HFFc6 (cell line): ENCODE measurements around the gene GPR148. TPM values are rescaled to one million over a fixed set of nuclear protein-coding genes. Genes with fewer than 3 reads are reported as not detected.

Experiments
- DNase-seq: peaks from one replicate; pipeline ENCODE4 v3.0.0-alpha.2; 2018
- H3K27ac Mint-ChIP-seq: 2 replicates; pipeline ENCODE4 v1.8.0; 2020; ENCODE audit warnings: mild to moderate bottlenecking, mixed read lengths
- H3K27me3 Mint-ChIP-seq: 2 replicates; pipeline ENCODE4 v1.8.0; 2021; ENCODE audit warnings: mild to moderate bottlenecking, moderate library complexity, mixed read lengths; ENCODE audit not compliant: insufficient read depth
- H3K36me3 Mint-ChIP-seq: 2 replicates; pipeline ENCODE4 v1.8.0; 2021; ENCODE audit warnings: low read depth, mixed read lengths
- H3K4me1 Mint-ChIP-seq: 2 replicates; pipeline ENCODE4 v1.8.0; 2020; ENCODE audit warnings: low read depth, mixed read lengths
- H3K4me3 Mint-ChIP-seq: 2 replicates; pipeline ENCODE4 v1.8.0; 2020; ENCODE audit warnings: mild to moderate bottlenecking, moderate library complexity, mixed read lengths
- H3K9me3 Mint-ChIP-seq: 2 replicates; pipeline ENCODE4 v1.8.0; 2020; ENCODE audit warnings: mild to moderate bottlenecking, mixed read lengths
- CTCF ChIP-seq: fragments of 200-600 bp; sonication (generic); IDR thresholded peaks from 2 replicates; pipeline ENCODE4 v1.5.0; 2021; ENCODE audit warnings: antibody characterized with exemption, mild to moderate bottlenecking
- total RNA-seq, 6 experiments: library from RNA; stranded (reverse); fragmentation: NEBNext Ultra II Directional; extraction: Animal tissue kit (Norgen Biotek cat#: 25700); gene quantifications; 2 replicates in 1 of 6; 3 replicates in 5 of 6; pipeline ENCODE4 v1.2.3, GENCODE V29; 2021

GPR148 gene
- total RNA-seq, 6 experiments from 2014 or later = not detected

GRCh38 chr2:130769343-130769907 lies 40.6 kb downstream of the GPR148 start:
- peaks cover 24% of the 10 kb centered on the region for H3K9me3 Mint-ChIP-seq

GRCh38 chr2:130776550-130776949 lies 47.7 kb downstream of the GPR148 start:
- TF ChIP-seq CTCF = no peak
- H3K9me3 Mint-ChIP-seq = peaks cover 20% of the 10 kb centered on the region; the same call in 1 of the 2 replicates
- no peak overlapping the region for H3K4me3 Mint-ChIP-seq
- DNase-seq = no peak
- H3K36me3 Mint-ChIP-seq = no peaks in the 10 kb centered on the region
- no peak overlapping the region for H3K27ac Mint-ChIP-seq
- H3K4me1 Mint-ChIP-seq = no peaks in the 10 kb centered on the region
- H3K27me3 Mint-ChIP-seq = no peaks in the 10 kb centered on the region

More at GRCh38 chr2:130769343-130769907, 40.6 kb downstream of the GPR148 start:
- Mint-ChIP-seq H3K27ac (no peak overlapping the region), H3K36me3 (no peaks in the 10 kb centered on the region), H3K4me1 (no peaks in the 10 kb centered on the region), H3K27me3 (peaks cover 4% of the 10 kb centered on the region; the same call in 1 of the 2 replicates), H3K4me3 (no peak overlapping the region)
- DNase-seq = no peak
- TF ChIP-seq CTCF = no peak

GRCh38 chr2:130778781-130779180 lies 49.9 kb downstream of the GPR148 start:
- H3K36me3 Mint-ChIP-seq = no peaks in the 10 kb centered on the region
- no peaks in the 10 kb centered on the region; the same call in 1 of the 2 replicates for H3K27me3 Mint-ChIP-seq
- H3K4me3 Mint-ChIP-seq = no peak overlapping the region
- TF ChIP-seq CTCF = no peak
- H3K9me3 Mint-ChIP-seq = peaks cover 8% of the 10 kb centered on the region; the same call in 1 of the 2 replicates
- no peak for DNase-seq
- H3K4me1 Mint-ChIP-seq = no peaks in the 10 kb centered on the region
- no peak overlapping the region for H3K27ac Mint-ChIP-seq

Other genes with a start within 250 kb of the GPR148 start
- gene POTEI, start 219.7 kb upstream of the GPR148 start, total RNA-seq = not detected
- not detected for gene CFC1B, start 207.8 kb upstream of the GPR148 start, total RNA-seq
- gene CFC1, start 129.5 kb upstream of the GPR148 start, total RNA-seq = not detected
- not detected for gene POTEJ, start 117.6 kb upstream of the GPR148 start, total RNA-seq
- gene AMER3, start 26.5 kb downstream of the GPR148 start, total RNA-seq = not detected
- gene ARHGEF4, start 107.8 kb downstream of the GPR148 start, total RNA-seq = 1 to 10 TPM in 5 of 6 experiments, under 1 TPM in 1; 0.94 to 2.2 (median 1.4) TPM